Measurements from ENCODE around the gene ARL6IP4.
"Not testable (repeated sequence)": the region's sequence is repeated elsewhere in the genome, so short reads cannot be mapped to it uniquely, and the experiment has no call there.

Gene ARL6IP4

DNA sequence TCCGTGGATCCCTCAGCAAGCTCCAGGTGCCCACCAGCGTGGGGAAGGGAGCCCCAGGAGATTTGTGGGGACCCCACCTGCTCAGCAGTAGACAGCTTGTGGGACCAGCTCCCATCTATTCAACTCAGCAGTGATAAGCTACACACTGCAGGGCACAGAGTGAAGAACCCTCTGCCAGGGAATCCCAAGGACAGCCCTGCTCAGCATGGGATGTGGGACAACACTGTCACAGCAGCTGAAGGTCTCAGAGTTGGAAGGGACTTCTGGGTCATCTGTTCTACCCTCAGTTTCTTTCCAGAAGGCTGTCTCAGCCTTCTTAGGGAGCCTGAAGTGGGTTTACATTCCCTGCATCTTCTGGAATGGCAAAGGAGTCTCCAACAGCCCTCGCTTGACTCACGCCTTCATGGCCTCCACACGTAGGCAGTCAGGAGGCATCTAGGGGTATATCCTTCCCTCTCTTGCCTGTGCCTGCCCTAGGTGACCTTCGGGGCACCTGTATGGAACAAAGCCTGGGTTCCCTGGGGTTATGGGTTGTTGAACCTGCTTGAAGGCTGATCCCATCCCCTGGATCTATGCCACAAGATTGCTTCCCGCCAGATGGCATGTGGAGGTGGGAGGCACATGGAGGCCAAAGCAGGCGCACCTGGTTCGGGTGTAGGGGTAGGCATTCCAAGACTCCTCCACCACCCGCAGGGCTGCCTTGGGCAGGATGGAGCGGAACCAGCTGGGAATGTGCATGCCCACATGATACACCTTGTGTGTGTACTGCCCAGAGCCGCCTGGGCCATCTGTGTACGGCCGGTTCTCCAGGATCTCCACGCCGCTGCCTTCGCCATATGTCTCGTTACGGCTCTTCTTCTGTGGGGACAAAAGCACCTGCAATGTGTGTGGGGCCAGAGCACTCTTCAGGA lies 33.0 kb downstream of the ARL6IP4 start:
- no peak for DNase-seq

DNA sequence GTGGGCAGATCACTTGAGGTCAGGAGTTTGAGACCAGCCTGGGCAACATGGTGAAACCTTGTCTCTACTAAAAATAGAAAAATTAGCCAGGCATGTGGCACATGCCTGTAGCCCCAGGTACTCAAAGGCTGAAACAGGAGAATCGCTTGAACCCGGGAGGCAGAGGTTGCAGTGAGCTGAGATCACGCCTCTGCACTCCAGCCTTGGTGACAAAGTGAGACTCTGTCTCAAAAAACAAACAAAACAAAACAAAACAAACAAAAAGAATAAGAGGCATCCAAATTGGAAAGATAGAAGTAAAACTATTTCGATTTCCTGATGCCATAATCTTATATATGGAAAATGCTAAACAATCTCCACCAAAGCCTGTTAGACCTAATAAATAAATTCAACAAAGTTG lies 34.0 kb downstream of the ARL6IP4 start:
- not testable (repeated sequence) for DNase-seq

DNA sequence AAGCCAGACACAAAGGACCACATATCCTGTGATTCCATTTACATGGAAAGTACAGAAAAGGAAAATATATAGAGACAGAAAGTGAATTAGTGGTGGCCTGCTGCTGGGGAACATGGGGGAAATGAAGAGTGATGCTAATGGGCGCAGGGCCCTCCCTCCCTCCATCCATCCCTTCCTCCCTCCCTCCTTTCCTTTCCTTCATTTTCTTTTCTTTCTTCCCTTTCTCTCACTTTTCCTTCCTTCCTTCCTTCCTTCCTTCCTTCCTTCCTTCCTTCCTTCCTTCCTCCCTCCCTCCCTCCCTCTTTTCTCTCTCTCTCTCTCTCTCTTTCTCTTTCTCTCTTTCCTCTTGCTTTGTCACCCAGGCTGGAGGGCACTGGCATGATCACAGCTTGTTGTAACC lies 37.3 kb downstream of the ARL6IP4 start:
- no peak for DNase-seq

DNA sequence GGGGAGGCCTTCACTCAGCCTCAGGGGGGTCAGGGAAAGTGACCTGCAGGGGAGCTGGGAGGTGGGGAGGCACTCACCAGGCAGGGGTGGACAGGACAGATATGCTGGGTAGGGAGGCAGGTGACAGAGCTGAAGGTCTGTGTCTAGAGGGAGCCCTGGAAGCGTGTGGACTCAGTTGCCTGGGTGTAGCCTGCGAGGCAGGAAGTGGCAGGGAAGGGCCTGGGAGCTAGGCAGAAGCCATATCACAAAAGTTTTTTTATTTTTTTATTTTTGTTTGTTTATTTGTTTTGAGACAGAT lies 39.3 kb downstream of the ARL6IP4 start:
- DNase-seq = no peak

DNA sequence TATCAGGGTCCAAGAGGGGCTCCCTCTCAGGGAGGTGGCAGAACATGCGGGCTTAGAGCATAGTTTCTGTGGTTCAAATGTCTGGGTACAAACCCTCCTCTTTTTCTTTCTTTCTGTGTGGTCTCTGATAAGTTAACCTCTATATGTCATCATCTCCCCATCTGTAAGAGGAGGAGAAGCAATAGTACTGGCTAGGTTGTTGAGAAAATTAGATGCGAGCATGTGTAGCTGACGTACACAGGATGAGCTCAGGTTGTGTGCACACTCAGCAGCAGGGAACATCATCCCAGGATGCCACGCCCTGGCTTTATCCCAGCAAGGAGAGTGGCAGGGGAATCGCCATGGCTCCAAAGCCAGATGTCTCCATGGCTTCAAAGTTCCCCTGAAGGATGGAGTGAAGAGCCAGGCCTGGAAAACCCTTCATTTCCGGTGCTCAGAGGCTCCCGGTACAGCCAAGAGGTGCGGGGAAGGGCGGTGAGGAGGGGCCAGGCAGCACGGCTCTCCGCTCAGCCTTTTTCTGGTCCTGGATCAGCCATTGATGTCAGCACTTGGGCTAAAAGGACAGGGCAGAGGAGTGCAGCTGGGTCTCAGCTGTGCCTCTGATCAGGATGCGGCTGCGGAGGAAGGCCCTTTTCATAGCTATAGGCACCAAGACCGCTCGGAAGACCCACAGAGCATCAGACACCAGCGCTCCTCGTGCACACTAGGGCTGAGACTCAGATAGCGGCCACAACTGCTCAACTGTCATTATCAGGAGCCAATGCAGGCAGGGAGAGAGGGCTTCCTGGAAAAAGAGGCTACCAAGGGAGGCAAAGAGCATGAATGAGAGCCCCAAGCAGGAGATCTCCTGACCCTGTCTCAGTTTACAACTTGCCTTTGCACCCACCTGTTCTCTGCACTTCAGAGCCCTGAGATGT lies 41.5 kb downstream of the ARL6IP4 start:
- no peak for DNase-seq

DNA sequence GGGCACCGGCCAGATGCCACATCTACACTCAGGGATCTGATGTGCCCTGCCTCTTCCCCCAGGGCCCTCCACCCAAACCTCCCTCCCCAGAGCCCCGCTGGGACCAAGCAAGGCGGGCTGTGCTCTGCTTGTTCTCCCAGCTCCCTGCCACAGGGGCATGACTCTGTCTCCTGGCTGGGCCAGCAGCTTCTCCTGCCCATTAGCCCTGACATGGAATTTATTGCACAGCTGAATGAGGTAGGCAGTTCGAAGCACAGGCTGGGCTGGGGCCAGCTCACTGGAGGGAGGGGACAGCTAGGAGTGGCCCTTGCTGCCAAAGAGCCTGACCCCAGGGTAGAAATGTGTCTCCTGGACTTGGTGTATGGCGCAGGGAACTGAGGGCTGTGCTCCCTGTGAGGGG lies 42.4 kb downstream of the ARL6IP4 start:
- no peak for DNase-seq

GRCh38 chr12:123024819-123025391 lies 44.4 kb downstream of the ARL6IP4 start:
- DNase-seq = no peak

DNA sequence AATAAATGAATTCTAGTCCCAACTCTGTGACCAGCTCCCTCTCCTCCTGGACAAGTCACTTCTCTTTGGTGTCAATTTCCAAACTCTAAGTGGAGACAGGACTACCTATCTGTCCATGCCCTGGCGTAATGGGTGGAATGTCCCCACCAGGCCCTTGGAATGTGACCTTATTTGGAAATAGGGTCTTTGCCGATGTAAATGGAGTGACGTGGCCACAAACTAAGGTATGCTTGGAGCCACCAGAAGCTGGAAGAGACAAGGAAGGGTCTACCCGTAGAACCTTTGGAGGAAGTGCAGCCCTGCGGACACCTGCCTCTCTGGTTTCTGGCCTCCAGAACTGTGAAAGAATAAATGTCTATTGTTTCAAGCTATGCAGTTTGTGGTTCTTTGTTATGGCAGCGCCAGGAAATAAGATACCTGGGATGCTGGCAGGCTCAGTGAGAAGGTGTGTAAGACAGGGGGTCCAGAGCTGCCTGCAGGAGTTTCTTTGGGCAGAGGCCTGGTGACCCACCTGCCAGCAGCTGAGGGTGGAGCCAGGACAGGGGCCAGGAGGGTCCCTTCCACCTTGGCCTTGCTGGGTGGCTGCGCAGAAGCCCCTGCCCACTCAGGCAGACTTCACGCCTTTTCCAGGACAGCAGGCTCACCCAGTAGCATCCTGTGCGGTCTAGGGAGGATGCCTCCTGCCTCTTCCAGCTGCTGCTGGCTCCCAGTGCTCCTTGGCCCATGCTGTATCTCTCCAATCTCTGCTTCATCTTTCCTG lies 45.8 kb downstream of the ARL6IP4 start:
- no peak for DNase-seq

- DNase-seq = no peak
These were observed 47.4 kb downstream of the ARL6IP4 start for GRCh38 chr12:123027726-123028445.

- DNase-seq = no peak
These were observed 48.0 kb downstream of the ARL6IP4 start for GRCh38 chr12:123028475-123028874.

DNA sequence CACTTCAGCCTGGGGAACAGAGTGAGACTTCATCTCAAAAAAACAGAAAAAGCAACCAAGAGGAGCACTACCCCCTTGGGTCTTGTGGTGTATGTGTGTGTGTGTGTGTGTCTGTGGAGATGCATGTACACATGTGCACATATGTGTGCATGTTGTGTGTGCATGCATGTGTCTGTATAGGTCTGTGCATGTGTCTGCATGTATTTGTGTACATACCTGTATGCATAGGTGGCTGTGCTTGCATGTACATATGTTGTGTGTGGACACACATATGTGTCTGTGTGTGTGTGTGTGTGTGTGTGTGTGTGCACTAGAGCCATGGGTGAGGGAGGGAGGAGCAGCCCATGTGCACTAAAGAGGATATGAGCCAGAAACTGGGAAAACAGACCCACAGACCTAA lies 49.1 kb downstream of the ARL6IP4 start:
- DNase-seq = no peak

DNA sequence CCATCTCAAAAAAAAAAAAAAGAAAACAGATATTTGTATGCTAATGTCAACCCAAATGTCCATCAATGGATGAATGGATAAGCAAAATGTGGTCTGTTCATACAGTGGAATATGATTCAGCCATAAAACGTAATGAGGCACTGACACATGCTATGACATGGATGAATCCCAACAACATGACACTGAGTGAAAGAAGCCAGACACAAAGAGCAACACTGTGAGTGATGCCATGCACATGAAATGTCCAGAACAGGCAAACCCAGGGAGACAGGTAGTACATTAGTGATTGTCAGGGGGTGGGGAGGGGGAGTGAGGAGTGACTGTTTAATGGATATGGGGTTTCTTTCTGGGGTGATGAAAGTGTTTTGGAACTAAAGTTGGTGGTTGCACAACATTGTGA lies 50.2 kb downstream of the ARL6IP4 start:
- no peak for DNase-seq

DNA sequence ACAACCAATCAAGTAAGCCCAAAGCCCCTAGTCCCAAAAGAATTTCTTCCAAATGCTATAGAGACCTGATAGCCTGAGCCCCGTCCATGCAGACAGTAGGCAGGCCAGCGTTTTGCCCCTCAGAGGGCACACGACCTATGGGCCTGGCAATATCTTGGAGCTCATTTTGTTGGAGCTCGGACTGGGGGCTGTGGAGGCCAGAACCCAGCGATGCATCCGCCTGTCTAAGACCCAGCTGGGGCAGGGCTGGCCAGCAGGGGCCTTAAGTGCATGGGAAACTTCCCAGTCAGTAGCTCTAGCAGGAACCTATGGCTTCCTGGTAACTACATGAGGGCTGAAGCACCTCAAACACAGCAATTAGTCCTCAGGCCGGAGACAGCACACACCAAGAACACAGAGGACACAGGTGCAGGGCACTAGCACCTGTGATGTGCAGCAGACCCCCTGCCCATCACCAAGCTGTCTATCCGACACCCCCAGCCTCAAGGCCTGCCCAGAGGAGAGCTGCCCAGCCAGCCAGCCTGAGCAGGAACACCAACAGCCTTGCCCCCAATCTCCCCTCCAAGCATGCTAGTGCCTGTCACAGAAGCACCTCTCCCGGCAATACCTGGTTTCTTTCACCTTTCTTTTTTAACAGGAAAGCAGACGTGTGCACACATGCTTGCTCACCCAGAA lies 50.8 kb downstream of the ARL6IP4 start:
- no peak for DNase-seq

Data from CD4-positive, alpha-beta T cell treated with Interleukin-17A for 1 hour (primary cell).